NOMO-1 treated with DMSO at 0.1 percent for 48 hours (cell line): ENCODE results near the gene ARHGEF19.
A peak's percentile ranks its signal among the peaks of the same experiment; 100 is the strongest.
"Not testable (repeated sequence)": the region's sequence is repeated elsewhere in the genome, so short reads cannot be mapped to it uniquely, and the experiment has no call there.

Source experiments
- DNase-seq: peaks from one replicate; lab custom pipeline; 2025; ENCODE audit not compliant: unreplicated experiment; lab: John Stamatoyannopoulos, UW

The ARHGEF19 gene

GRCh38 chr1:16222716-16223115 lies 10.3 kb upstream of the ARHGEF19 start:
- DNase-seq: not testable (repeated sequence)

GRCh38 chr1:16221499-16221898 lies 9.0 kb upstream of the ARHGEF19 start:
- no peak for DNase-seq

- no peak for DNase-seq
Observed at GRCh38 chr1:16219968-16220500, 7.6 kb upstream of the ARHGEF19 start.

DNA sequence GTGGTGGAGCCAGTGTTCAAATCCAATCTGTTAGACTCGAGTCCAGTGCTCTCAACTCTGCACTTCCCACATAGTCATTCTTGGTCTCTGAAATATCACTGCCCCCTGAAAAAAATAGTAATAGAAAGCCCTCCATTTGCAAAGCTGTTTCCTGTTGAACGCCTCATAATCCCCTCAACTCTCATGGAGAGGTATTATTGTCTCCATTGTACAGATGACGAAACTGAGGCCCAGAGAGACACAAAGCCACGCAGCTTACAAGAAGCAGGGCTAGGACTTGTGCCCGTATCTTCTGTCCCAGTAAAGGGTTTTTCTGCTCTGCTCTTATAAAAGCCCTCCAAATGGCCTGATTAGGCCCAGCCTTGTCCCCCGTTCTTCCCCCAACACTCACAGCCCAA lies 6.2 kb upstream of the ARHGEF19 start:
- DNase-seq: no peak

DNA sequence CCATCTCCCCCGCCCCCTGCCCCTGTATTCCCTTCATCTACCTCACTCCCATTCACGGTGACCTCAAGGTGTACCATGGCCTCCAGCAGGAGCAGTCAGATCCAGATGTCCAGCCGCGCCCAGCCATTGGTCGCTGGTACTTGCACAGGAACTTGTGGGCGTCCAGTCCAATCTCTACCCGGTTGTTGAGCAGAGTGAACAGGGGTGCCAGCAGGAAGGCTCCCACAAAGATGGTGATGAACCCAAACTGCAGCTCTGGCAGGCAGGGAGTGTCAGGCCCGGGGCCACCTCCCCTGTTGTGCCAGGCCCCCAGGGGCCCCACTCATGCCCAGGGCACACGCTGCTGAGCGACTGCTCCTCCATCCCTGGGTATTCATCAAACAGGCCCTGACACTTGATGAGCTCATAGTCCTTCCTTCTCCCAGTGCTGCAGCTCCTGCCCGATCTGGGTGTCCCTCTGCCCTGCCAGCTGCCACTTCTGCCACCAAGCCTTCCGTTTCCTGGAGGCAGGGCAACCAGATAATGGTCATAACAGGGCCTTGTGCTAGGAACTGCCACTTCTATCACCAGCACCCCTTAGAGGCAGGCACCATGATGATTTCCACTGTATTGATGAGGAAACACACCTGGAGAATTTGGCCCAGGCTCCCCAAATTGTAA lies 5.7 kb upstream of the ARHGEF19 start:
- no peak for DNase-seq

DNA sequence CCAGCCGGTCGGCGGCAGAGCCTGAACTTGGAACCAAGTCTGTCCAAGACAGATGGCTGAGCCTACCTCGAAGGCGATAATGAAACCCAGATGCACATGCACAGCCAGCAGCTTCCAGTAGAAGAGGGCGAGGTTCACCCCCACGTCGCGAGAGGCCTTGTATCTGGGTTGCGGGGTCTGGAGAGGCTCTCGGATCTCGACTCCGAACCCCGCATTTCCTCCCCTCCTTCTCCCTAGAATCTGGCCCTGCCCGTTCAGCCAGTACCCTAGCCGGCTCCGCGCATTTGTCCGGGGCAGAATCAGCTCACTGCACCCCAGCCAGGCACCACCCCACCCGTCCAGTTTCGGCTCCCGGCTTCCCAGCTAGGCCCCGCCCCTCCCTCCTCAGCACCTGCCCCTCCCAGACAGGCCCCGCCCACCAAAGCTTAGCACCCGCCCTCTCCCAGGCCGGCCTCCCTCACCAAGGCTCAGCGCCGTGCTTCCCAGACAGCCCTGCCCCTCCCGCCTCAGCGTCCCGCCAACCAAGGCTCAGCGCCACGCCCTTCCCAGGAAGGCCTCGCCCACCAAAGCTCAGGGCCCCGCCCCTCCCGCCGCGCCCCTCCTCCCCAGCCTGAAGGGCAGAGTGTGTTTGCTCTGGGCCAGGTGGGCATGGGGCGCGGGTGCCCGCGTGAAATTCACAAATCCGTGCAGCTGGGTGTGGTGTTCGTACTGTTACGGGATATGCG lies 4.8 kb upstream of the ARHGEF19 start:
- DNase-seq: peak; percentile 96

DNA sequence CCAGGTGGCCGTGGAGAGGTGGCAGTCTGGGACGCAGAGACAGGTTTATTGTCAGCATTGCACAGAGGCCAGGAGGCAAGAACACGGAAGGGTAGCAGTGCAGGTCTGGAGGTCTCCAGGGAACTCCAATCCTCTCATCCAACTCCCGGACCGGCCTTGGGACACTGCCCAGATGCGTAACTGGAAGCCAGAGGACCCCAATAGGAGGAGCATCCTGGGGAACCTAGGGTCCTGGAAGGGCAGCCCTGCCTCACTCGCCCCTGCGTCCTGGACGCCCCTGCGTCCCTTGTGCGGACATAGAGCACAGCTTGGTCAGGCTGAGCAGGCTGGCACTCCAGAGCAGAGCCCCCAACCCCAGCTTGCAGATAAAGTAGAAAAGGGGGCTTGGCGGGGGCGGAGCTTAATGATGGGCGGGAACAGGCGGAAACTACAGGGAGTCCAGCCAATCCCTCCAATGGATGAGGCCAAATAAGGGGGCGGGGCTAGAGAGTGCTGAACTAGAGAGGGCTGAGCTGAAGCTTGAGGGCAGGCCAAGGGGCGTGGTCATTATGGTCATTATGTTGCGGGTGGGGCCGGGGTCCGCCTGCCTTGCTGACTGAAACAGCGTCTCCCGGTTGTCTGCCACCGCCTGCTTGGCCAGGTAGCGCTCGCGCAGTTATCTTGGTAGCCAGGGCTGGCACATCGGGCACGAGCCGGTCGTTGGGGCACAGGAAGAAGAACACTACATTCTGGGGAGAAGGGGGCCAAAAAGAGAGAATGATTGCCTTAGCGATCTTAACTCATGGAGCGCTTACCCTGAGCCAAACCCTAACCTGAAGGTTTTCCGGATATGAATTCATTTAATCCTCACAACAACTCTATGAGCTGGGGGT lies 3.7 kb upstream of the ARHGEF19 start:
- DNase-seq: peak; percentile 26

DNA sequence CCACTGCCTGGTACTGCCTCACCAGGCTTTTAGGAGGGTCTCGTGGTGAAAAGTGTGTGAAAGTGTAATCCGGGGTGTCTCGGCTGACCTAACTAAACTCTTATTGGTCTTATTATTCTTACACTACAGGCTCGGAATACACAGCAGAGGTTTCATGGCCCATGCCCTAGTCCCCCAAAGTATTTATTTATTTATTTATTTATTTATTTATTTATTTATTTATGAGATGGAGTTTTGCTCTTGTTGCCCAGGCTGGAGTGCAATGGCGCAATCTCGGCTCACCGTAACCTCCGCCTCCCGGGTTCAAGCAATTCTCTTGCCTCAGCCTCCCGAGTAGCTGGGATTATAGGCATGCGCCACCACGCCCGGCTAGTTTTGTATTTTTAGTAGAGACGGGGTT lies 2.8 kb upstream of the ARHGEF19 start:
- not testable (repeated sequence) for DNase-seq

- not testable (repeated sequence) for DNase-seq
Observed at GRCh38 chr1:16213544-16213943, 1.1 kb upstream of the ARHGEF19 start.

DNA sequence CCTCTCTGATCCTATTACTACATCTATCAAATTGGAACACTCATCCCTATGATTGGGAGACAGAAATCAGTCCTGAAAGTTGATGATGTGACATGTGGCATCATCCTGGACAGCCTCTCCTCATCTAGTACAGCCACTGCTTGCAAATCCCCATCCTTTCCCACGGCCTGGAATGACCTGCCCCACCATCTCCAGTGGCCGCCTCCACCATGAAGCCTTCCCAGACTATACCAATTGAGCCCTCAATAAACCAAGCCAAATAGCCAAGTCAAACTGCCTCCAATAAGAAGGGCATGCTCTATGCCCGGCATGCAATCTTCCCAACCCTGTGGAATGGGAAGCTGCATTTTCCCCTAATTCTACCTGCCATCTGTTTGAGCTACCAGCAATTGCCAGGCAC lies 561 bp upstream of the ARHGEF19 start:
- no peak for DNase-seq

DNA sequence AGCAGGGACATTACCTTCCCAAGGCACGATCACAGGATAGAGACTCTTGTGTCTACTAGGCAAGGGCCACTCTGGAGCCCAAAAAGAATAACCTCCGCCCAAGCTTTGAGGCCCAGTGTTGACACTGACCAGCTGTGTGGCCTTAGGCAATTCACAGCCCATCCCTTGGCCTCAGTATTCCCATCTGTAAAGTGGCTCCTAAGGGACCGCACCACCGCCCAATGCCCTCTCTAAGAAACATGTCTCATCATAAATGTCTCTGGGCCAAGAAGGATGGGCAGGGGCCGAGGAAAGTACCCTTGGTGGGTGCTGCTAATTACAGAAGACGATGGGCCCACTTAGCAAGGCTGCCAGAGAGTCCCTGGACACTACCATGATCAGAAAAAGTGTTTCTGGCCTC lies 628 bp downstream of the ARHGEF19 start:
- DNase-seq: no peak

- no peak for DNase-seq
Observed at GRCh38 chr1:16210581-16210980, 1.9 kb downstream of the ARHGEF19 start.

- DNase-seq: no peak
Observed at GRCh38 chr1:16209847-16210407, 2.5 kb downstream of the ARHGEF19 start.

GRCh38 chr1:16209132-16209846 lies 3.2 kb downstream of the ARHGEF19 start:
- DNase-seq: no peak

GRCh38 chr1:16208270-16208987 lies 4.0 kb downstream of the ARHGEF19 start:
- DNase-seq: no peak

DNA sequence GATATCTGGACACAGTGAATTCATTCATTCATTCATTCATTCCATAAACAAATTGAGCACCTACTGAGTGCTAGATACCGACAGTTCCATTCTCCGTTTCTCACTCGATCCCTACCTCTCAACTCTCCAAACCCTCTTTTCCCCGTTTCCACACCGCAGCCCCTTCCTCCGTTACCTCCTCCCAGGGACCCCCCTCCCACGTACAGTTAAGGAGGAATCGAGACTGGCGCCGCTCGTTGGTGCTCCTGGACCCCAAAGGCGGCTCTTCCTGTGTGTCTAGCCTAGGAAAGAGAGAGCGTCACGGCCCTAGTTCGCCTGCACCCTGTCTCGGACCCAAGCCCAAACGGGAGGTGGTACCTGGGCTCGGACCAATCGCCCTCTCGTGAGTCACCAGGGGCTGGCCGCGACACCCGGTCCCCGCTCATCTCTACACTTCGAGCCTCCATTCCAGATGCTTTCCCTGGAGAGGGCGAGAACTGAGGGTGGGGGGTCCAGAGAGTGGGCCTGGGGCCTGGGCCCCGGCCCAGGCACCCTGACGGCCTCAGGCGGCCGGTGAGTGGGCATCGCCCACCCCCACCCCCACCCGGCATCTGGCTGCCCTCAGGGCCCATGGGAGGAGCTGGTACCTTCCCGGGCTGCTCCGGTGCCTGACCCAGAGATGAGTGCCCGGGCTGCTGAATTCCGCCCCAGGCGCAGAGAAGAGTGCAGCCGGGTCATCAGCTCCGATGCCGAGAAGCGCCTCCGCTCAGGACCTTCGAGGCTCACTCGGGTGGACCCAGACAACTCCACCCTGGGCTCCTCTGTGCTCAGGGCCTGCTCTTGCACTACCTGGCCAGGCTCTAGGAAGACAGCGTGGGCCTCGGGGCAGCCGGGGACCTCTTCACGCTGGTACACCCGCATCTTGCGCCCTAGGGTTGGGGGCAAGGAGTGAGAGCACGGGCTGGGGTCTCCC lies 4.9 kb downstream of the ARHGEF19 start:
- peak; percentile 13 for DNase-seq

DNA sequence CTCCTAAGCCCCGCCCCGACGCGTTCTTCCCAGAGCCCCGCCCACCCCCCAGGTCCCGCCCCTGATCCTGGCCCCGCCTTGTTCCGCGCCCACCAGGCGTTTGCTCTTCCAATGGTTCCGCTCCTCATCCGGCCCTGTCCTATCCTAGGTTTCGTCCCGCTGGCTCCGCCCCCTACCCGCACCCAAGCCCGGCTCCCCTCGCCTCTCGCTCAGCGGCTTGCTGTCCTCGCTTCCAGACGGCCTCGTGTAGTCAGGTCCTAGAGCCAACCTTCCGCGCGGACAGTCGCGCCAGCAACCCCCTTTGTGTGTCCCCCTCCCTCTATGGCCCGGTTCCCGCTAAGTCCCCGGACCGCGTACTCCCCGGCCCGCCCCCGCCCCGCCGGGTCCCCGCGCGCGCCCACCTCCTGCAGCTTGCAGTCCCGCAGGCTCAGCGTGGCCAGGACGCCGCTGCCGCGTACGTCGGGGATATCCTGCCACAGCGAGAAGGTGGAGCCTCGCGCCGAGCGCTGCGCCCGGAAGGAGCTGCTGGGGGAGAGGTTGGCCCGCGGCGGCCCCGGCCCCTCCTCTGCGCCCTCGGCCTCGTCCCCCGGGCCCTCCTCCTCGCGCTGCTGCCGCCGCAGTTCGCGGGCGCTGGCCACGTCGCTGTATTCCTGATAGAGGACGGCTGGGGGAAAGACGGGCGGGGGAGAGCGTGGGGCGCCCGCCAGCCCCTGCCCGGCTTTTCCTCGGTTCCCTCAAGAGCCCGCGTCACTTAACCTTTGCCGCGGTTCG lies 5.7 kb downstream of the ARHGEF19 start:
- DNase-seq: peak; percentile 98
